GM19397 (cell line): ENCODE measurements around the gene PTPRQ.

ENCODE experiments used
- ATAC-seq: cut with Tn5 transposase; IDR thresholded peaks from one replicate; pipeline ENCODE4 v1.9.1; 2021; ENCODE audit warnings: mild to moderate bottlenecking, moderate library complexity; ENCODE audit not compliant: unreplicated experiment

Gene PTPRQ

GRCh38 chr12:80716696-80717469 is 272.8 kb downstream of the PTPRQ start, which contains the start of gene MYF5:
MYF5 (plus strand) TSS chr12:80716912; CDS start chr12:80717064, 152 bp downstream.
- ATAC-seq, result no peak

- ATAC-seq, result no peak
These were observed 273.8 kb downstream of the PTPRQ start for GRCh38 chr12:80717856-80718255.

GRCh38 chr12:80720516-80720915 is 276.5 kb downstream of the PTPRQ start:
- ATAC-seq, result no peak

GRCh38 chr12:80721326-80721725 is 277.3 kb downstream of the PTPRQ start:
- no peak for ATAC-seq
